HCT116 (cell line): ENCODE results near the gene ARHGAP18. TPM values are rescaled to one million over a fixed set of nuclear protein-coding genes. Genes with fewer than 3 reads are reported as not detected.

ENCODE experiments used
- ATAC-seq: fragments of 200-7000 bp; cut with Tn5 transposase; 2 replicates; pipeline ENCODE4 v1.9.1; 2020; ENCODE audit warnings: mild to moderate bottlenecking, moderate library complexity
- BruUV-seq: library from RNA; stranded (reverse); fragments of 400-500 nt; replicated peaks from 2 replicates; lab custom pipeline; 2021; lab: Mats Ljungman, UMichigan
- CTCF ChIA-PET: fragments of 300-600 bp; sonication (Branson Sonifier 250); formaldehyde crosslinking; loops from one replicate; lab custom pipeline; 2021; ENCODE audit warnings: antibody characterized with exemption; lab: Charles Lee
- POLR2A ChIA-PET: fragments of 300-600, 350-600 bp; sonication (Branson Sonifier 250); formaldehyde crosslinking; loops from one replicate; lab custom pipeline; 2021; ENCODE audit warnings: antibody characterized with exemption; lab: Charles Lee
- RAD21 ChIA-PET, 2 experiments: fragments of 300-600 bp; sonication (Branson Sonifier 250); formaldehyde crosslinking; loops; one replicate each; lab custom pipeline; 2023; ENCODE audit warnings: low total read pairs in 2 of 2; ENCODE audit not compliant: uncharacterized antibody in 2 of 2, unreplicated experiment in 2 of 2, low non-redundant PET in 1 of 2; lab: Charles Lee
- DNase-seq: peaks from one replicate; pipeline ENCODE4 v3.0.0-alpha.2; 2010; ENCODE audit warnings: low read depth, low spot score
- H2AFZ ChIP-seq: fragments of 200-600 bp; shearing (Covaris generic), sonication (generic); 2 replicates; pipeline ENCODE4 v1.6.1; 2017; ENCODE audit warnings: low read depth, mixed run types, mixed read lengths, antibody characterized with exemption, low read length; ENCODE audit not compliant: poor library complexity, severe bottlenecking
- H3K27ac ChIP-seq: 2 replicates; pipeline ENCODE4 v1.5.1; 2012; ENCODE audit warnings: low read depth, low read length
- H3K27me3 ChIP-seq: fragments of 200-600 bp; sonication (generic); 2 replicates; pipeline ENCODE4 v1.6.1; 2016; ENCODE audit warnings: mixed run types, low read length, mixed read lengths; ENCODE audit not compliant: insufficient read depth
- H3K36me3 ChIP-seq, 2 experiments: fragments of 200-500 bp in 1 of 2; fragments of 200-600 bp in 1 of 2; sonication (Bioruptor generic) in 1 of 2; sonication (generic) in 1 of 2; 2 replicates each; pipeline versions ENCODE4 v1.5.1 to v1.6.1; 2014 to 2016; ENCODE audit warnings: low read length in 2 of 2, inconsistent platforms in 1 of 2, mixed read lengths in 1 of 2, mixed run types in 1 of 2; ENCODE audit not compliant: insufficient read depth in 2 of 2, control insufficient read depth in 1 of 2
- H3K4me1 ChIP-seq, 2 experiments: fragments of 200-600 bp in 1 of 2; sonication (generic) in 1 of 2; 2 replicates each; pipeline versions ENCODE4 v1.5.1 to v1.6.1; 2012 to 2017; ENCODE audit warnings: low read length in 2 of 2, inconsistent platforms in 1 of 2, mild to moderate bottlenecking in 1 of 2, mixed read lengths in 1 of 2, mixed run types in 1 of 2, moderate library complexity in 1 of 2; ENCODE audit not compliant: insufficient read depth in 2 of 2, control insufficient read depth in 1 of 2
- H3K4me2 ChIP-seq: fragments of 200-600 bp; sonication (generic); 2 replicates; pipeline ENCODE4 v1.6.1; 2017; ENCODE audit warnings: mixed run types, low read length, mixed read lengths
- H3K4me3 ChIP-seq, 2 experiments: fragments of 200-600 bp in 1 of 2; sonication (generic) in 1 of 2; replicated peaks in 1 of 2; 2 replicates each; pipeline ENCODE4 v1.5.1; 2011 to 2016; ENCODE audit warnings: low read length in 2 of 2, control low read depth in 1 of 2, low read depth in 1 of 2, mild to moderate bottlenecking in 1 of 2, mixed read lengths in 1 of 2, mixed run types in 1 of 2
- H3K79me2 ChIP-seq: fragments of 200-600 bp; sonication (generic); 2 replicates; pipeline ENCODE4 v1.6.1; 2017; ENCODE audit warnings: mild to moderate bottlenecking, mixed run types, low read length, moderate library complexity, mixed read lengths; ENCODE audit not compliant: insufficient read depth
- H3K9ac ChIP-seq: fragments of 200-600 bp; sonication (generic); 2 replicates; pipeline ENCODE4 v1.6.1; 2016; ENCODE audit warnings: low read length, mixed read lengths
- H3K9me2 ChIP-seq: fragments of 200-600 bp; sonication (generic), shearing (Covaris generic); 2 replicates; pipeline ENCODE4 v1.6.1; 2017; ENCODE audit warnings: mixed run types, mild to moderate bottlenecking, moderate library complexity; ENCODE audit not compliant: insufficient read depth
- H3K9me3 ChIP-seq, 2 experiments: fragments of 200-500 bp in 1 of 2; fragments of 200-600 bp in 1 of 2; sonication (Bioruptor generic) in 1 of 2; sonication (generic) in 1 of 2; 2 replicates each; pipeline ENCODE4 v1.6.1; 2014 to 2017; ENCODE audit warnings: low read length in 2 of 2, mixed read lengths in 2 of 2, inconsistent platforms in 1 of 2, low read depth in 1 of 2, mild to moderate bottlenecking in 1 of 2, mixed run types in 1 of 2, moderate library complexity in 1 of 2; ENCODE audit not compliant: control insufficient read depth in 1 of 2, insufficient read depth in 1 of 2
- H4K20me1 ChIP-seq: fragments of 200-600 bp; sonication (generic), shearing (Covaris generic); 2 replicates; pipeline ENCODE4 v1.6.1; 2017; ENCODE audit warnings: mixed run types, mild to moderate bottlenecking, moderate library complexity; ENCODE audit not compliant: insufficient read depth
- CBX3 ChIP-seq: IDR thresholded peaks from 2 replicates; pipeline ENCODE4 v1.6.1; 2012; ENCODE audit warnings: low read depth
- CEBPB ChIP-seq: IDR thresholded peaks from 2 replicates; pipeline ENCODE4 v1.6.1; 2012; ENCODE audit warnings: low read depth
- ELF1 ChIP-seq: IDR thresholded peaks from 2 replicates; pipeline ENCODE4 v1.6.1; 2012; ENCODE audit warnings: low read depth, borderline replicate concordance
- EZH2 ChIP-seq: fragments of 200-600 bp; sonication (generic); IDR thresholded peaks from 2 replicates; pipeline ENCODE4 v1.6.1; 2017; ENCODE audit warnings: antibody characterized with exemption, mixed run types
- FOSL1 ChIP-seq: IDR thresholded peaks from 2 replicates; pipeline ENCODE4 v1.6.1; 2012; ENCODE audit warnings: low read depth
- JUND ChIP-seq: IDR thresholded peaks from 2 replicates; pipeline ENCODE4 v1.6.1; 2012
- POLR2A ChIP-seq: IDR thresholded peaks from 2 replicates; pipeline ENCODE4 v1.7.0; 2011; ENCODE audit warnings: borderline replicate concordance; ENCODE audit not compliant: insufficient read depth, insufficient read length; ENCODE audit errors: extremely low read depth
- POLR2AphosphoS5 ChIP-seq: IDR thresholded peaks from 2 replicates; pipeline ENCODE4 v1.6.1; 2011; ENCODE audit warnings: mild to moderate bottlenecking, low read depth, low read length, moderate library complexity
- SP1 ChIP-seq: IDR thresholded peaks from 2 replicates; pipeline ENCODE4 v1.6.1; 2012; ENCODE audit warnings: low read depth
- TCF7L2 ChIP-seq: IDR thresholded peaks from 2 replicates; pipeline ENCODE4 v1.7.0; 2011; ENCODE audit warnings: borderline replicate concordance, inconsistent platforms; ENCODE audit not compliant: insufficient read depth, insufficient read length; ENCODE audit errors: extremely low read depth
- ZFX ChIP-seq: fragments of 450-650 bp; IDR thresholded peaks from 2 replicates; pipeline ENCODE4 v1.6.1; 2017
- intact Hi-C: fragments of 100-400 bp; cut with micrococcal nuclease; formaldehyde crosslinking; loops from 2 replicates; pipeline ENCODE4 v1.10.0; 2022
- total RNA-seq: library from RNA; stranded (reverse); gene quantifications from one replicate; pipeline ENCODE4 v1.2.1, GENCODE V29; 2021; ENCODE audit not compliant: unreplicated experiment
- TF ChIP-seq, protein P1 (sequence below), 3 experiments: fragments of 200-600 bp in 1 of 3; sonication (generic) in 1 of 3; IDR thresholded peaks in 2 of 3; conservative IDR thresholded peaks in 1 of 3; 2 replicates each; pipeline ENCODE4 v1.5.1; 2012 to 2017; ENCODE audit warnings: low read depth in 2 of 3, low read length in 2 of 3, antibody characterized with exemption in 1 of 3, borderline replicate concordance in 1 of 3, control low read depth in 1 of 3, mild to moderate bottlenecking in 1 of 3, mixed read lengths in 1 of 3, mixed run types in 1 of 3, moderate library complexity in 1 of 3; ENCODE audit not compliant: insufficient read depth in 1 of 3
- TF ChIP-seq, protein P2 (sequence below): IDR thresholded peaks from 2 replicates; pipeline ENCODE4 v1.6.1; 2012; ENCODE audit warnings: low read depth

ARHGAP18 gene
- total RNA-seq, 1 experiment from 2014 or later, result 70.3 TPM

DNA sequence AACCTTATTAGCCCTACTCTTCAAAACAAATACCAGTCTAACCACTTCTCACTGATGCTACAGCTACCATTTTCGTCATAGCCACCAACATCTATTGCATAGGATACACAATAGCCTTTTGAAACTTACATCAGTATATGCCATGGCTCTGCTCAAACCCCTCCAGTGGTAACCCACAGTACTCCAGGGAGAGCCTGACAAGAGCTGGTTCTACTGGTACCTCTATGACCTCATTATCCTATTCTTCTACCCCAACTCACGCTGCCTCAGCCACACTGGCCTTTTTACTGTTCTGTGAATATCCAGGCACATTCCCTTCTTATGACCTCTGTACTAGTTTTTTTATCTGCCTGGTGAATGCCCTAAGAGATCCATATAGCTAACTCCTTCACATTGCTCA lies 157.6 kb downstream of the ARHGAP18 start:
- no peak for DNase-seq
- POLR2A ChIA-PET, result no interaction called here
- Histone ChIP-seq H3K9me3 (no peaks in the 10 kb centered on the region), H3K36me3 (peaks cover 0 to 5% of the 10 kb centered on the region in 2 experiments; a peak in 1 of 4 replicates), H2AFZ (no peak overlapping the region), H3K4me3 (no peak overlapping the region), H3K9ac (no peak overlapping the region), H3K27me3 (no peaks in the 10 kb centered on the region), H3K79me2 (no peaks in the 10 kb centered on the region), H3K4me1 (no peaks in the 10 kb centered on the region), H4K20me1 (no peaks in the 10 kb centered on the region), H3K9me2 (no peaks in the 10 kb centered on the region), H3K4me2 (no peak overlapping the region), H3K27ac (no peak overlapping the region)
- RAD21 ChIA-PET, result no interaction called here
- CTCF ChIA-PET, result no interaction called here
- no peak for TF ChIP-seq POLR2A
- TF ChIP-seq, protein P1, sequence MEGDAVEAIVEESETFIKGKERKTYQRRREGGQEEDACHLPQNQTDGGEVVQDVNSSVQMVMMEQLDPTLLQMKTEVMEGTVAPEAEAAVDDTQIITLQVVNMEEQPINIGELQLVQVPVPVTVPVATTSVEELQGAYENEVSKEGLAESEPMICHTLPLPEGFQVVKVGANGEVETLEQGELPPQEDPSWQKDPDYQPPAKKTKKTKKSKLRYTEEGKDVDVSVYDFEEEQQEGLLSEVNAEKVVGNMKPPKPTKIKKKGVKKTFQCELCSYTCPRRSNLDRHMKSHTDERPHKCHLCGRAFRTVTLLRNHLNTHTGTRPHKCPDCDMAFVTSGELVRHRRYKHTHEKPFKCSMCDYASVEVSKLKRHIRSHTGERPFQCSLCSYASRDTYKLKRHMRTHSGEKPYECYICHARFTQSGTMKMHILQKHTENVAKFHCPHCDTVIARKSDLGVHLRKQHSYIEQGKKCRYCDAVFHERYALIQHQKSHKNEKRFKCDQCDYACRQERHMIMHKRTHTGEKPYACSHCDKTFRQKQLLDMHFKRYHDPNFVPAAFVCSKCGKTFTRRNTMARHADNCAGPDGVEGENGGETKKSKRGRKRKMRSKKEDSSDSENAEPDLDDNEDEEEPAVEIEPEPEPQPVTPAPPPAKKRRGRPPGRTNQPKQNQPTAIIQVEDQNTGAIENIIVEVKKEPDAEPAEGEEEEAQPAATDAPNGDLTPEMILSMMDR (IDR thresholded peaks at IDR 0.05 in 2 of 3, conservative IDR thresholded peaks at IDR 0.05 in 1 of 3; ENCODE audit: borderline replicate concordance in 1 of 3, insufficient read depth in 1 of 3, low read depth in 2 of 3, low read length in 2 of 3), result no peak
- TF ChIP-seq FOSL1, result no peak
- no peak for TF ChIP-seq SP1
- ATAC-seq, result no peak
- no TSS peak for BruUV-seq
- intact Hi-C loops, result no loop called here

- POLR2A ChIA-PET, result no interaction called here
- H3K4me3 ChIP-seq, result no peak overlapping the region
- no peak for DNase-seq
- no peaks in the 10 kb centered on the region for H3K27me3 ChIP-seq
- no peak overlapping the region for H3K9ac ChIP-seq
- intact Hi-C loops, result no loop called here
- H3K4me2 ChIP-seq, result no peak overlapping the region
- no peak overlapping the region for H3K27ac ChIP-seq
- ATAC-seq, result no peak
- H3K79me2 ChIP-seq, result no peaks in the 10 kb centered on the region
- no peaks in the 10 kb centered on the region for H4K20me1 ChIP-seq
- H3K36me3 ChIP-seq, result peaks cover 0 to 4% of the 10 kb centered on the region in 2 experiments; a peak in 1 of 4 replicates
- no TSS peak for BruUV-seq
- no peak overlapping the region for H2AFZ ChIP-seq
- H3K4me1 ChIP-seq, result no peaks in the 10 kb centered on the region
- CTCF ChIA-PET, result no interaction called here
- H3K9me3 ChIP-seq, result no peaks in the 10 kb centered on the region
- RAD21 ChIA-PET, result no interaction called here
- H3K9me2 ChIP-seq, result no peaks in the 10 kb centered on the region
- TF ChIP-seq CBX3 (no peak), POLR2AphosphoS5 (no peak), FOSL1 (no peak), TCF7L2 (no peak), EZH2 (no peak), CEBPB (no peak), ELF1 (no peak), JUND (no peak), ZFX (no peak)
- TF ChIP-seq, protein P2, sequence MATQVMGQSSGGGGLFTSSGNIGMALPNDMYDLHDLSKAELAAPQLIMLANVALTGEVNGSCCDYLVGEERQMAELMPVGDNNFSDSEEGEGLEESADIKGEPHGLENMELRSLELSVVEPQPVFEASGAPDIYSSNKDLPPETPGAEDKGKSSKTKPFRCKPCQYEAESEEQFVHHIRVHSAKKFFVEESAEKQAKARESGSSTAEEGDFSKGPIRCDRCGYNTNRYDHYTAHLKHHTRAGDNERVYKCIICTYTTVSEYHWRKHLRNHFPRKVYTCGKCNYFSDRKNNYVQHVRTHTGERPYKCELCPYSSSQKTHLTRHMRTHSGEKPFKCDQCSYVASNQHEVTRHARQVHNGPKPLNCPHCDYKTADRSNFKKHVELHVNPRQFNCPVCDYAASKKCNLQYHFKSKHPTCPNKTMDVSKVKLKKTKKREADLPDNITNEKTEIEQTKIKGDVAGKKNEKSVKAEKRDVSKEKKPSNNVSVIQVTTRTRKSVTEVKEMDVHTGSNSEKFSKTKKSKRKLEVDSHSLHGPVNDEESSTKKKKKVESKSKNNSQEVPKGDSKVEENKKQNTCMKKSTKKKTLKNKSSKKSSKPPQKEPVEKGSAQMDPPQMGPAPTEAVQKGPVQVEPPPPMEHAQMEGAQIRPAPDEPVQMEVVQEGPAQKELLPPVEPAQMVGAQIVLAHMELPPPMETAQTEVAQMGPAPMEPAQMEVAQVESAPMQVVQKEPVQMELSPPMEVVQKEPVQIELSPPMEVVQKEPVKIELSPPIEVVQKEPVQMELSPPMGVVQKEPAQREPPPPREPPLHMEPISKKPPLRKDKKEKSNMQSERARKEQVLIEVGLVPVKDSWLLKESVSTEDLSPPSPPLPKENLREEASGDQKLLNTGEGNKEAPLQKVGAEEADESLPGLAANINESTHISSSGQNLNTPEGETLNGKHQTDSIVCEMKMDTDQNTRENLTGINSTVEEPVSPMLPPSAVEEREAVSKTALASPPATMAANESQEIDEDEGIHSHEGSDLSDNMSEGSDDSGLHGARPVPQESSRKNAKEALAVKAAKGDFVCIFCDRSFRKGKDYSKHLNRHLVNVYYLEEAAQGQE, result no peak
- TF ChIP-seq, protein P1 (IDR thresholded peaks at IDR 0.05 in 2 of 3, conservative IDR thresholded peaks at IDR 0.05 in 1 of 3; ENCODE audit: borderline replicate concordance in 1 of 3, insufficient read depth in 1 of 3, low read depth in 2 of 3, low read length in 2 of 3), result no peak
These were observed 158.5 kb downstream of the ARHGAP18 start for GRCh38 chr6:129551486-129551885.
